ENCODE measurements around the gene PXDN. TPM values are rescaled to one million over a fixed set of nuclear protein-coding genes. Genes with fewer than 3 reads are reported as not detected.

The PXDN gene
- total and polyA plus RNA-seq, 2 of the 4 experiments (the other 2 are of a cell fraction): 153 to 332 TPM

GRCh38 chr2:1681323-1682180, 62.8 kb downstream of the PXDN start:
- H2BK20ac ChIP-seq (ENCODE audit: low read depth, low read length): no peak overlapping the region
- no peak overlapping the region for H3K9ac ChIP-seq (ENCODE audit: low read depth, low read length)
- no peak overlapping the region for H3K18ac ChIP-seq (ENCODE audit: low read depth, low read length)
- ChIA-PET POLR2A (ENCODE audit: unreplicated experiment) (no interaction called here), CTCF (no interaction called here)
- no peak for DNase-seq
- H3K23ac ChIP-seq (ENCODE audit: low read depth, low read length): 0 out of 2 replicates have a peak overlapping the region, but pooled peaks have one; percentile 7
- no peak overlapping the region for H2BK15ac ChIP-seq (ENCODE audit: low read depth, low read length)
- intact Hi-C loops (cut with micrococcal nuclease): no loop called here
- H3K9me3 ChIP-seq (ENCODE audit: control insufficient read depth, insufficient read depth, low read length): no peaks in the 10 kb centered on the region
- H4K91ac ChIP-seq (ENCODE audit: insufficient read depth, low read depth, low read length): no peak overlapping the region
- in situ Hi-C loops (cut with MboI; ENCODE audit: low sequenced_read_pairs): no loop called here
- dilution Hi-C loops (cut with HindIII; ENCODE audit: low sequenced_read_pairs, unreplicated experiment): no loop called here
- peaks cover 33 to 82% of the 10 kb centered on the region in 2 experiments; a peak in 3 of 4 replicates for H3K79me1 ChIP-seq (ENCODE audit: low read depth in 1 of 2, low read length in 2 of 2)
- no peak overlapping the region for H3K4ac ChIP-seq (ENCODE audit: low read depth, low read length)
- H2BK120ac ChIP-seq (ENCODE audit: low read depth, low read length): no peak overlapping the region
- no peak overlapping the region for H3K56ac ChIP-seq (ENCODE audit: extremely low read depth, insufficient read depth, low read length)
- H2AK9ac ChIP-seq (replicated peaks; ENCODE audit: low read depth, low read length, poor library complexity): no peak overlapping the region
- H4K20me1 ChIP-seq (ENCODE audit: insufficient read depth, low read length): peaks cover 20% of the 10 kb centered on the region
- H3K27ac ChIP-seq (ENCODE audit: insufficient read depth, low read length): no peak overlapping the region
- no peak overlapping the region for H3K14ac ChIP-seq (replicated peaks; ENCODE audit: low read depth, low read length)
- no peak for ATAC-seq (ENCODE audit: low read depth)
- BruUV-seq (replicated peaks): no TSS peak
- no peaks in the 10 kb centered on the region for H3K27me3 ChIP-seq (ENCODE audit: control insufficient read depth, insufficient read depth, low read length)
- peak overlapping the region; percentile 24 for H2AFZ ChIP-seq (replicated peaks; ENCODE audit: low read length, poor library complexity)
- no peak overlapping the region for H3K4me2 ChIP-seq (ENCODE audit: low read depth, low read length)
- no peak overlapping the region for H4K5ac ChIP-seq (ENCODE audit: low read depth, low read length)
- 90% methylated on average over 2 of the region's 20 CpGs; no CpG with 5 or more reads in 1 of the 2 experiments for WGBS, 2 experiments (ENCODE audit: extremely low coverage in 2 of 2, insufficient read length in 1 of 2)
- no peak overlapping the region for H3K4me3 ChIP-seq (ENCODE audit: insufficient read depth, low read depth, low read length)
- peaks cover 12% of the 10 kb centered on the region for H3K4me1 ChIP-seq (ENCODE audit: control insufficient read depth, insufficient read depth, low read length)
- H2AK5ac ChIP-seq (ENCODE audit: low read depth, low read length): 0 out of 2 replicates have a peak overlapping the region, but pooled peaks have one; percentile 14
- no peak overlapping the region for H4K8ac ChIP-seq (ENCODE audit: low read depth in 2 of 2, low read length in 2 of 2)
- peaks cover 20% of the 10 kb centered on the region for H3K9me1 ChIP-seq (ENCODE audit: insufficient read depth, low read length)
- peaks cover 79% of the 10 kb centered on the region for H3K36me3 ChIP-seq (ENCODE audit: control insufficient read depth, insufficient read depth, low read length)
- H2BK5ac ChIP-seq (ENCODE audit: low read depth, low read length, poor library complexity, severe bottlenecking): peak overlapping the region; percentile 15
- TF ChIP-seq MAZ (IDR thresholded peaks at IDR 0.05; ENCODE audit: borderline replicate concordance, low read depth, low read length) (no peak), RFX5 (IDR thresholded peaks at IDR 0.05; ENCODE audit: low read depth, low read length) (no peak), CEBPB (IDR thresholded peaks at IDR 0.05; ENCODE audit: low read depth, low read length) (no peak), RCOR1 (IDR thresholded peaks at IDR 0.05; ENCODE audit: insufficient replicate concordance, low read length) (no peak), CTCF (conservative IDR thresholded peaks at IDR 0.05; ENCODE audit: low read depth, low read length) (no peak), BHLHE40 (IDR thresholded peaks at IDR 0.05; ENCODE audit: low read depth, low read length) (no peak), CHD1 (IDR thresholded peaks at IDR 0.05; ENCODE audit: low read depth, low read length) (no peak), MAFK (IDR thresholded peaks at IDR 0.05; ENCODE audit: low read depth, low read length) (no peak), MXI1 (IDR thresholded peaks at IDR 0.05; ENCODE audit: borderline replicate concordance, low read depth, low read length) (no peak), POLR2A (IDR thresholded peaks at IDR 0.05; ENCODE audit: low read depth, low read length) (no peak), USF2 (IDR thresholded peaks at IDR 0.05; ENCODE audit: low read depth, low read length) (no peak), FOS (IDR thresholded peaks at IDR 0.05; ENCODE audit: low read depth, low read length) (no peak), SMC3 (IDR thresholded peaks at IDR 0.05; ENCODE audit: low read depth, low read length) (no peak), NFE2L2 (IDR thresholded peaks at IDR 0.05; ENCODE audit: low read depth, low read length) (no peak), ELK1 (IDR thresholded peaks at IDR 0.05; ENCODE audit: borderline replicate concordance, low read depth, low read length) (no peak)
